Neural cell (in vitro differentiated cells): ENCODE measurements around the gene GGT5.

Source experiments
- EZH2 ChIP-seq: fragments of 200-600, 300-800 bp; shearing (Covaris generic), sonication (generic); IDR thresholded peaks from 2 replicates; pipeline ENCODE4 v1.6.1; 2014; ENCODE audit warnings: antibody characterized with exemption, low read length, borderline replicate concordance, mild to moderate bottlenecking; ENCODE audit not compliant: insufficient read depth, poor library complexity, severe bottlenecking
- TF ChIP-seq, protein P1 (sequence below): fragments of 450-650 bp; IDR thresholded peaks from 2 replicates; pipeline ENCODE4 v1.5.1; 2014; ENCODE audit warnings: antibody characterized with exemption, mild to moderate bottlenecking, moderate library complexity; ENCODE audit not compliant: poor library complexity, severe bottlenecking

DNA sequence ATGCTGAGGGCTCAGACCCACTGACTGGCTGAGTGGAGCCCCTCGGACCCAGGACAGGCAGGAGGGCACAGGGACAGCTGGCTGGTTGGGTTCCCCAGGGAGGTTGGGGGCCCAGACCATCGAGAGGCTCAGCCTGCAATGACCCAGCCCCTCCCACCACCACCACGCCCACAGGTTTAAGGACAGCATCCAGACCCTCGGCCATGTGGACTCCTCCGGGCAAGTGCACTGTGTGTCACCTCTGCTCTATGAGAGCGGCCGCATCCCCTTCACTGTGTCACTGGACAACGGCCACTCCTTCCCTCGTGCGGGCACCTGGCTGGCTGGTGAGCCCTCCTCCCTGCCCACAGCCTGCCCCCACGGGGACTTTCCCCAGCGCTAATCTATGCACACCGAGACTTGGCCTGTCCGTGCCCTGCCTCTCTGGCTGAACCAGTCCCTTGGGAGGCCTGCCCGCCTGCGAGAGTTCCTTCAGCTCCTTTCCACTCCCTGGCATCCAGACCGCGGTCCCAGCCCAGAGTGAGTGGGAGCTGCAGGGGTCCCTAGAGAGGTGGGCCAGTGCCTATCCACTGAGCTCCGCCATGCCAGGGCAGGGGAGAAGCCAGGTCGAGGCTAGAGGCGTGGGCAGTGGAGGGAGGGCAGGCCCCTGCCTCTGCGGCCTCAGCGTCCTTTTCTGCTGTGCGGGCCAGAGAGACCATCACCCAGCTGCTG lies 61.4 kb downstream of the GGT5 start:
- TF ChIP-seq, protein P1, sequence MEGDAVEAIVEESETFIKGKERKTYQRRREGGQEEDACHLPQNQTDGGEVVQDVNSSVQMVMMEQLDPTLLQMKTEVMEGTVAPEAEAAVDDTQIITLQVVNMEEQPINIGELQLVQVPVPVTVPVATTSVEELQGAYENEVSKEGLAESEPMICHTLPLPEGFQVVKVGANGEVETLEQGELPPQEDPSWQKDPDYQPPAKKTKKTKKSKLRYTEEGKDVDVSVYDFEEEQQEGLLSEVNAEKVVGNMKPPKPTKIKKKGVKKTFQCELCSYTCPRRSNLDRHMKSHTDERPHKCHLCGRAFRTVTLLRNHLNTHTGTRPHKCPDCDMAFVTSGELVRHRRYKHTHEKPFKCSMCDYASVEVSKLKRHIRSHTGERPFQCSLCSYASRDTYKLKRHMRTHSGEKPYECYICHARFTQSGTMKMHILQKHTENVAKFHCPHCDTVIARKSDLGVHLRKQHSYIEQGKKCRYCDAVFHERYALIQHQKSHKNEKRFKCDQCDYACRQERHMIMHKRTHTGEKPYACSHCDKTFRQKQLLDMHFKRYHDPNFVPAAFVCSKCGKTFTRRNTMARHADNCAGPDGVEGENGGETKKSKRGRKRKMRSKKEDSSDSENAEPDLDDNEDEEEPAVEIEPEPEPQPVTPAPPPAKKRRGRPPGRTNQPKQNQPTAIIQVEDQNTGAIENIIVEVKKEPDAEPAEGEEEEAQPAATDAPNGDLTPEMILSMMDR = no peak
- no peak for TF ChIP-seq EZH2
